Neutrophil (primary cell): ENCODE results near the gene PPM1A.
A peak's percentile ranks its signal among the peaks of the same experiment; 100 is the strongest.

ENCODE experiments used
- H3K27ac ChIP-seq: fragments of 200-600 bp; sonication (generic); 2 replicates; pipeline ENCODE4 v1.5.1; 2016; ENCODE audit warnings: mild to moderate bottlenecking, moderate library complexity
- H3K27me3 ChIP-seq: fragments of 200-600 bp; sonication (generic); 2 replicates; pipeline ENCODE4 v1.6.0; 2016; ENCODE audit warnings: mild to moderate bottlenecking
- H3K36me3 ChIP-seq: fragments of 200-600 bp; sonication (generic); 2 replicates; pipeline ENCODE4 v1.5.1; 2017
- H3K4me1 ChIP-seq, 2 experiments: fragments of 200-600 bp in 1 of 2; sonication (generic) in 1 of 2; 1 replicate in 1 of 2; 2 replicates in 1 of 2; pipeline versions ENCODE4 v1.5.1 to v1.6.1; 2013 to 2016; ENCODE audit warnings: low read depth in 1 of 2, low read length in 1 of 2, mild to moderate bottlenecking in 1 of 2, moderate library complexity in 1 of 2; ENCODE audit not compliant: control insufficient read depth in 1 of 2, insufficient read depth in 1 of 2
- H3K4me3 ChIP-seq, 2 experiments: fragments of 200-600 bp in 1 of 2; sonication (generic) in 1 of 2; 1 replicate in 1 of 2; 2 replicates in 1 of 2; pipeline ENCODE4 v1.5.1; 2013 to 2016; ENCODE audit warnings: low read depth in 1 of 2, low read length in 1 of 2, mild to moderate bottlenecking in 1 of 2, moderate library complexity in 1 of 2
- H3K9me3 ChIP-seq: fragments of 200-600 bp; sonication (generic); 2 replicates; pipeline ENCODE4 v1.5.1; 2016
- CTCF ChIP-seq: fragments of 200-600 bp; sonication (generic); IDR thresholded peaks from 2 replicates; pipeline ENCODE4 v1.5.1; 2016; ENCODE audit warnings: antibody characterized with exemption

The PPM1A gene

GRCh38 chr14:60220917-60221316, 28.1 kb upstream of the PPM1A start:
- Histone ChIP-seq H3K4me1 (peaks cover under 1 to 1% of the 10 kb centered on the region in 2 experiments), H3K4me3 (no peak overlapping the region), H3K27ac (no peak overlapping the region), H3K9me3 (no peaks in the 10 kb centered on the region), H3K27me3 (no peaks in the 10 kb centered on the region), H3K36me3 (no peaks in the 10 kb centered on the region)
- TF ChIP-seq CTCF = no peak

GRCh38 chr14:60221457-60221856, 27.6 kb upstream of the PPM1A start:
- TF ChIP-seq CTCF = no peak
- Histone ChIP-seq H3K27ac (no peak overlapping the region), H3K4me1 (peaks cover 6% of the 10 kb centered on the region in 2 experiments), H3K9me3 (no peaks in the 10 kb centered on the region), H3K36me3 (no peaks in the 10 kb centered on the region), H3K27me3 (no peaks in the 10 kb centered on the region), H3K4me3 (no peak overlapping the region)

GRCh38 chr14:60222820-60223219, 26.2 kb upstream of the PPM1A start:
- Histone ChIP-seq H3K9me3 (no peaks in the 10 kb centered on the region), H3K4me3 (no peak overlapping the region), H3K27me3 (no peaks in the 10 kb centered on the region), H3K4me1 (peaks cover 11 to 20% of the 10 kb centered on the region in 2 experiments), H3K27ac (no peak overlapping the region), H3K36me3 (no peaks in the 10 kb centered on the region)
- no peak for TF ChIP-seq CTCF

GRCh38 chr14:60225265-60225664, 23.8 kb upstream of the PPM1A start:
- Histone ChIP-seq H3K4me3 (no peak overlapping the region), H3K4me1 (peaks cover 11 to 20% of the 10 kb centered on the region in 2 experiments), H3K9me3 (no peaks in the 10 kb centered on the region), H3K36me3 (no peaks in the 10 kb centered on the region), H3K27ac (no peak overlapping the region), H3K27me3 (no peaks in the 10 kb centered on the region)
- TF ChIP-seq CTCF = no peak

GRCh38 chr14:60226298-60226697, 22.7 kb upstream of the PPM1A start:
- peaks cover 11 to 20% of the 10 kb centered on the region in 2 experiments for H3K4me1 ChIP-seq
- peak overlapping the region; percentile 66 for H3K27ac ChIP-seq
- TF ChIP-seq CTCF = no peak
- H3K4me3 ChIP-seq = no peak overlapping the region
- no peaks in the 10 kb centered on the region for H3K27me3 ChIP-seq
- no peaks in the 10 kb centered on the region for H3K9me3 ChIP-seq
- no peaks in the 10 kb centered on the region for H3K36me3 ChIP-seq

- peaks cover 11 to 20% of the 10 kb centered on the region in 2 experiments for H3K4me1 ChIP-seq
- H3K36me3 ChIP-seq = no peaks in the 10 kb centered on the region
- H3K9me3 ChIP-seq = no peaks in the 10 kb centered on the region
- no peak for TF ChIP-seq CTCF
- no peaks in the 10 kb centered on the region for H3K27me3 ChIP-seq
- H3K4me3 ChIP-seq = no peak overlapping the region
- no peak overlapping the region for H3K27ac ChIP-seq
Observed at GRCh38 chr14:60227291-60227690, 21.7 kb upstream of the PPM1A start.
